HPDE6-E6E7 (cell line): ENCODE results near the gene RHOU.

ENCODE experiments used
- DNase-seq: peaks from one replicate; pipeline ENCODE4 v3.0.0; 2011; ENCODE audit warnings: missing footprints; ENCODE audit errors: extremely low spot score

The RHOU gene

DNA sequence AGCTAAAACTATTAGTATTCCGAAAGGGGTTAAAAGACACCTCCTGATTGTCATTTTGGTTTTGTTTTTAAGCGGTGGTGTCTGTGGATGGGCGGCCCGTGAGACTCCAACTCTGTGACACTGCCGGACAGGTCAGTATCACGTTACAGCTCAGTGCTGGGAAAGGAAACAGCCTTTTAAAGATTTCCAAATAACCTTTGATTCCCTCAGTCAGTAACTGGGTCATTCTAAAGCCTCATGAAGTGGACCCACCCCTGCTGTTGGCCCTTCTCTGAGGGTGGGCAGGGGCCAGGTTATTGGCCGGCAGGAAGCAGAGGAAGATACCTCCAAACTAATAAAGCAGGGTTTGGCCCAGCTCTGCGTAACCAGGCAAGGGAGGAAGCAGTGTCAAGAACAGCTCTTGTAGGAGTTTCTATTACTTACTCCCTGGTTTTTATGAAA lies 2.3 kb downstream of the RHOU start:
- no peak for DNase-seq

DNA sequence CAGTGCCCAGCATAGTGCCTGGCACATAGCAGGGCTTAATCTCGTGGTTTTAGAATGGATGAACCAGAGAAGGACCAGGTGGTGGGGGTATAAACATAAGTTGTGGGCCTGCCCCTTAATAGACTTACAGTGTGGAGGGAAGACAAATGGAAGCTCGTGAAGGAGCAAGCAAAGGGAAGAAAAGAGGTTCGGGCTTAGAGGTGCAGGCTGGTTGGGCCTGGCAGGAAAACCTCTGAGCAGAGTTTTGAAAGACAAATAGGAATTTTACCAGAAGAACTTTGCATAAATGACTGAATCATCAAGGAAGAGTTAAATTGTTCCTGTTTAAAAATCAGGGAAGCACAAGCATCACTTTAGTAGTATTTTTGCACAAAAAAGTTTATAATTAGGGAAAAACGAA lies 4.5 kb downstream of the RHOU start:
- DNase-seq: no peak

DNA sequence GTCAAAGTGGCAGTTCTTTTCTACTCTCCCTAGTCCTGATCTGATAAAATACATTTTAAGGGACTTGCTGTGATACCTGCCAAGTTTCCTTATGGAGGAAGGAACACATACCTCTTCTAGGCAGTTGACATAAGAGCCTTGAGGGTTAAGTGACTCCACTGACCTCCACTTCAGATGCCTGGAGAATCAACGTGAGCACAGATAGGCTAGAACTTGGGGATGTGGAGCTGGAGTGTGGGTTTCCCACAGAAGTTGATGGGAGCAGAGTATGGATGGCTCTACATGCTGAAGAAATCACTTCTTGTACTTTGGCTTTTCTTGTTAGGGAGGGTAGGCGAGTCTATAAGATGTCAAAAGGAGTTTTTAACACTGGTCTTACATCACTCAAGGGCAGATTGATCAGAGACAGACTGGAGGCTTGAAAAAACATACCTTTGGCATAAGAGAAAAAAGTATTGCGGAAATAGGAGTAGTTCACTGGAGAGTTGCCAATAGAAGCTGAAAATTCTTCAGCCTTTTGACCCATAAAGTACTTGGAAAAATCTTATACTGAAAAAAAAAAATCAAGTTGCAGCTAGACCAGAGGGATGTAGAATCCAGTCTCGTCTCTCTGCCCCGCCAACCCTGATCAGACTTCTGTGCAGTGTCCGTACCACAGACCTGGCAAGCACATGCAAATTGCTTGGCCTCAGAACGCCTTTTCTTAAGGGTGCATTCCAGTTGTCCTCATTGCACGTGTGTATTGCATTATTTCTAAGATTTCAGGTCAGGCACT lies 5.5 kb downstream of the RHOU start:
- DNase-seq: no peak

DNA sequence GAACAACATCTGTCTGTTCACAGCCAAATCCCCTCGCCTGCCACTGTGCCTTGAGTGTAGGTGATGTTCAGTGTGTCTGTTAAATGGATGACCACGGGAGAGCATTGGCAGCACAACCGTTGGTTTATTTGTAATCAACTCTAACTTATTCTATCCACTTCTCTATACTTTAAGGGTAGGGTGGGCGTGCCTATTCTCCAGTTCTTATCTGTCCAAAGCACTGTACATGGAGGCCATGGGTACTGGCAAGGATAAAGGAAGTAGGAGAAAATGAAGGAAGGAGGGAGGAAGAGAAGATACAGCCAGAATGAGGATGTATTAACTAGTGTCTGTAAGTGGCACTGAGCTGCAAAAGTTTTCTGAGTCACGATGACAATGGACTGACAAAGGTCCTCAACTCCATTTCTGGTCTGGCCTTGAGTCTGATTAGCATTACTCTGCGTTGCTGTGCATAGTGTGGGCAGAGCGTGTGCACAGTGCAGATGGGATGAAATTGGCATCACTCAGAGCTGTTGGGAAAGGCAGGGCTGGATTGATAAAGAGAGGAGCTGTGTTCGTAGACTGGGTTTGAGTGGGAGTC lies 7.1 kb downstream of the RHOU start:
- DNase-seq: no peak

DNA sequence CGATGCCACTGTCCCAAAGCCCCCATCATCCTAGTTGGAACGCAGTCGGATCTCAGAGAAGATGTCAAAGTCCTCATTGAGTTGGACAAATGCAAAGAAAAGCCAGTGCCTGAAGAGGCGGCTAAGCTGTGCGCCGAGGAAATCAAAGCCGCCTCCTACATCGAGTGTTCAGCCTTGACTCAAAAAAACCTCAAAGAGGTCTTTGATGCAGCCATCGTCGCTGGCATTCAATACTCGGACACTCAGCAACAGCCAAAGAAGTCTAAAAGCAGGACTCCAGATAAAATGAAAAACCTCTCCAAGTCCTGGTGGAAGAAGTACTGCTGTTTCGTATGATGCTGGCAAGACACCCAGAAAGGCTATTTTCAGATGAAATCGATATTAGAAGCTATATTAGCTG lies 8.1 kb downstream of the RHOU start:
- no peak for DNase-seq

DNA sequence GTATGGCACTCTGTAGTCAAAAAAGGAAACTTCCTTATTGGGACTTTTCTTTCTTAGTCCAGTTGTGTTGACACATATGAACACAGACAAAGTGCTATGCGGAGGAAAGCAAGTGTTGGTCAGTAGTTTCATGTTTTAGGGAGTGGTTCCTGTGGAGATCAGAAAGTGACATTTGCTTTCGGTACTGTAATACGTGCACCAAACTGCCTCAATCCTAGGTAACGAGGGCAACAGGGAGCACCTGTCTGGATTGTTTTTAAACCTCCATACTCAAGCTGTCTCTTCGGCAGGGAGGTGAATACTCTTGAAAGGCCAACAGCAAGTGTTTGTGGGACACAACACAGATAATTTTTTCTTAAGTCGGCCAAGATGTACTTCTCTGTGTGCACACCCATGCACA lies 9.1 kb downstream of the RHOU start:
- DNase-seq: no peak

DNA sequence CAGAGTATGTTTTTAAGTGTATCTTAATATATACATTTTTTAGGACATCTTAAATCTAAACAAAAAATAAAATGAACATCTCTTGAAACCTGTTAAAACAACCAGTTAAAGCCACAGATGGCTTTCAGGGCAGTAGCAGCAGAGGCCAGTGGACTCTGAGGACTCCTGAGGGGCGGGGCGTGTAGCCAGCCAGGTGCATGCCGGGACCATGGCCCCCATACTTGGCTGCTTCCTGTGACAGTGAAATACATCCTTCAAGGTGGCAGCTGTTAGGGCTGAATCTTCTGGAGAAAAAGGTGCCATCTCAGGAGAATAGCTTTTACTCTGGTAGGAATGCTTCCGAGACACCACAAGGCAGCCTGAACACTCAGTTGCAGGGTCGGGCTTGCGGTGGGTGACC lies 9.6 kb downstream of the RHOU start:
- DNase-seq: no peak

DNA sequence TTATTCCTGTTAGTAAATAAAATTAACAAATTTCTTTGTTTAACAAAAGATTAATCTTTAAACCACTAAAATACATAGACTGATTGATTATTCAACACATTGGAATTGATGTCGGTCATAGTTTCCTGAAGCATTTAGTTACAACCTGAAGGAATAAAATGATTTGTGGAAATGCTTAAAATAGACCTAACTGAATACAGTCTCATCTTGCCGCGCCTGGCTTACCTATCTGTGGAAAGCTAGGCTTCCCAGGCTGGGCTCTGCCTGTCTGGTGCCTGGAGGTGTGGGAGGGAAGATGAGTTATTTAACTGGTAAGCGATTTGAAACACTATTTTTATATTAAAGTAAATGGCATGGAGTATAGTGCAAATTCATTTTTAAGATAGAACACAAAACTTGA lies 10.2 kb downstream of the RHOU start:
- no peak for DNase-seq

DNA sequence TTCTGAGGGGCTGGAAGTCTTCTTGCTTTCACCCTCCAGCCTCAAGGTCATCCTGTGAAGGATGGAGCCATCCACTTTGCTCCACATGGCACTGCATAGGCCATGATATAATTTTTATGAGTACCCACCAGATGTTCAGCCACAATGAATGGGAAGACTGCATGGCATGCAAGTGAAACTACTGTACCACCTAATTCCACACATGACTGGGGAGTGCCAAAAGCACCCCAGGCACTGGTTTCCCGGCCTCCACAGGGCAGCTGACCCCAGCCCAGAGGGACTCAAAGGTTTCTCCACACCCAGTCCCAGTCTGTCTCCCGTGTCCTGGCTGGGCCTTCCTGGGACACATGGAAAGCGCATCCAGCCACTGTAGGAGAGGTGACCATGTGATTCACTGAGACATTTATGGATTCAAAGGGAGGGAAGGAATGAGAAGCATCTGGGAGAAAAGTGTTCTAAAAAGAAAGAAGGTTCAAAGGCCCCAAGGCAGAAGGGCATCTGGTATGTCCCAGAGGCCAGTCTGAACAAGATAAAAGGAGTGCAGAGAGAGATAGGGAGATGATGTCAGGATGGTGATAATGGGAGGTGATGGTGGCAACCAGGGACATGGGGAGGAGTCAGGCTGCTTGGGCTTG lies 12.1 kb downstream of the RHOU start:
- no peak for DNase-seq

DNA sequence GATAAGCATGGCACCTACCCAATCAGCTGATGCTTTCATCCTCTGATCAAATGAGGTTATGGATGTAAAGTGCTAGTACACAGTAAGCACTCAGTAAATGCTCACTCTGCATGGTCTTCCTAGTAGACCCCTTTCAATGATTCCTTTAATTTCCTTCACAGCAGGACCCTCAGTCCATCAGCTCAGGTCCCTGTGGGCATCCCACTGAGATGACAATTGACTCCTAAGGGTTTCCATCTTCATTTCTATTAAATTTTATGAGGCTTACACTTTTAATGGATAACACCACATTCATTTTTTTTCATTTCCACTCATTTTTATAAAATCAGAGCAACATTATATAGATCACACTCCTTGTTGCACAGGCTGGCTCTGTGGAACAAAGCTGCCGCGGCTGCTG lies 12.8 kb downstream of the RHOU start:
- DNase-seq: no peak

DNA sequence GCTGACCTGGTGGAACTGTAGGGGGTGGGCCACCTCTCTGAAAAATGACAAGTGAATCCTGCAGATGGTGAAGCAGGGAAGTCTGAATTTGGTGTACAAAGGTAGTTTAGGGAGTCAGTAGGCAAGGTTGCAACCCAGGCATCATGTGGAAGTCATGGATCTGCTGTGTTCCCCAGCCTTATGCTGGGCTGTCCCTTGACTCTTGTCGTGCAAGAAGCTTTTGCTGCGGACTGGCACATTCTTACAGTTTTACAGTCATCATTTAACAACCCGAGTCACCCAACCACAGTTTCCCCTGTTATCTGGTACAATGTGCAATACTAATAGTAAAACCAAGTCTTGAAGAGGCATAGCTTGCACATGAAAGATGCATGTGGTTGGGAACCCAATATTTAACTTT lies 13.2 kb downstream of the RHOU start:
- DNase-seq: no peak

DNA sequence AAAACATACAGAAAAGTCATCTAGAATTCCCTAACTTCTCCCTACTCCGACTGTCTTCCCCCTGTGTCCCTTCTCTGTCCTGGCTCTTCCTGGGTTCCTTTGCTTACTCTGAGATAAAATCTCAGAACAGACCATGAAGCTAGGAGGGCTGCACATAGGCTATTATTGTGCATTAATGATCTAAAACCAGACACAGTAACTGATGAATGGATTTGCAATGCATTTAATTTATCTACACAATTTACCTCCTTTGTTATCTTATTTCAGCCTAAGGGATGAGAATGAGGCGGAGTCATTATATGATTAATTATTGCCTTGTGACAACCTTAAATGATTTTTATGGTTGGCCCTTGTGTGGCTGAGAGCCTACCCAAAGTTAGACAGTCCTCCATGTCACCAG lies 14.5 kb downstream of the RHOU start:
- DNase-seq: no peak

DNA sequence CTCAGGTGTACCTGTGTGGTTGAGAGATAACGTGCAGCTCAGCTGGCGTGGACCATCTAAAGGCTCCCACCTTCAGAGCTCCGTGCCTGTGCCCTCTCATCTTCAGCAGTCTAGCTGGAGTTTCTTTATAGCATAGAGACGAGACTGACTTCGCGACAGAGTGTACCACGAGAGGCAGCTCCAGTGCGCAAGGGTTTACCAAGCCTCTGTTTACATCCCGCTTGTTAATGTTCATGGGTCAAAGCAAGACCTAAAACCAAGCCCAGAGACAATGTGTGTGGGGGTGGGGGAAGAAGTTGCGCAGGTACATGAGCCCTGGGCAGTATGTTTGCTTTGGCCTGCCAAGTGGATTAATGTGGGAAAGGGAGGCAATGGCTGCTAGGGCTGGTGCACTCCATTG lies 15.6 kb downstream of the RHOU start:
- no peak for DNase-seq

DNA sequence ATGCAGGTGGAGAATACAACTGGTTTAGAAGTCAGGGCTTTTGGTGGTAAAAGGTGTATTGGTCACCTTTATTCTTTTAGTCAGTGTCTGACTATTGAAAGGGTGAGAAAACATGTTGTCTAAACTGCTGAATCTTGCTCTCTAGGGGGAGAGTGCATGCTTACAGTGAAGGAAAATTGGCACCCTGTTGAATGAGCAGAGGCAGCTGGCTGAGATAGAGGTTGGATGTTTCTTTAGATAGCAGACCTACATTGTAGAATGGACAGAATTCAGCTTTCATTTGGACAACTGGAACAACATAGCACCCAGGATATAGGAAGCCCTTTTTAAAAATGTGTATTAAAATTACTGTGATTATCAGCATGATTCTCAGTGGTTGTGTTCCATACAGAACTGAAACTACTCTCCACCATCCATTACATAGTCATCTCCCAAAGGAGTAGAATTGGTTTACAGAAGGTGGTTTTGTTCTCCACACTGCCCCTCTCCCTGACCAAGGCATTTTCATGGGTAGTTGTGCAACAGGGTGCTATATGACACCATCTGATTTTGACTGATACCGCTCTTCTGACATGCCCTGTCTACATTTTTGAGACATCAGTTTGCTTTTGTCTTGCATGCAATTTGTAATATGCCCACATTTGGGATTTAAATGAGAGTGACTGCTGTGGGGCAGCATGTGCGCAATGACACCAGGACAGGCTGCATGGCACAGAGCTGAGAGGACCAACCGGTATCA lies 16.2 kb downstream of the RHOU start:
- DNase-seq: no peak

DNA sequence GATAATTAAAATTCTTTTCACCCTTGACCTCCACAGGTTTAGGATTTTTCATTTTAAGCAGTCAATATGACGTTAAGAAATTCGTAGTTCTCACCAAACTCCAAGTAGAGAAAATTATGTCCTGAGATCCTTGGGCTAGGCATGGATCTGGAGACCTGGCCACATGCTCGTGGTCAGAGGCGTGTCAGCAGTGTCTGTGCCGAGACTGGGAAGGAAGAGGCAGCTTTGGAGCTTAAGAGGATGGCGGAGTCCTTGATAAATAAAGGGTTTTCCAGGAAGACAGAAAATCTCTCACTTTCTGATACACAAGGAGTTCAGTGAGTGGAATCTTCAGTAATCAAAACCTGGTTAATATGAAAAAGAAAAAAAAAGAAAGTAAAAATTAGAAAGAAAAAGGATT lies 17.0 kb downstream of the RHOU start:
- DNase-seq: no peak

DNA sequence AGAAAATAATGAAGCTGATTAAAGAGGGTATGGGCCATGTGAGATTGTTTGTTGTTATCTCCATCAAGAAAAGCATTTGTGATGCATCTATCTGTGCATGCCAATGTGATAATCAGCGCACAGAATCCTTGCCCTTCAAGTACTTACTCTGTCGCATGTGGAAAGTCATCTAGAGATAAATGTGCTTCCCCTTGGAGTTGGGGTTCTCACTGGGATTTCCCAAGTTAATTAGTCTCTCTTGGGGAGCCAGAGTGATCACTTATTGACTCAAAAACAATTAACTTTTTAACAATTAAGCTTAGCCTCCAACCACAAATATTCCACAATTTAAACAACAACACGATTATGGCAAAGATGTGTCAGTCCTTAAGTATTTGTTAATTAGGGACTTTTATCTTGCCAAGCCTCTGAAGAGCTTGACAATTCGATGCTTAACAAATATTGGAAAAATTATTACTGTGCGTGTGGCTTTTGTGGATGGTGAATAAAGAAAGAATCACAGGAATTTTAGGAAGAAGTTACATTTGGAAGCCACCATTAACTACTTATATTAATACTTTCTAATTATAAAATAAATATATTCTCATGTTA lies 17.5 kb downstream of the RHOU start:
- no peak for DNase-seq

DNA sequence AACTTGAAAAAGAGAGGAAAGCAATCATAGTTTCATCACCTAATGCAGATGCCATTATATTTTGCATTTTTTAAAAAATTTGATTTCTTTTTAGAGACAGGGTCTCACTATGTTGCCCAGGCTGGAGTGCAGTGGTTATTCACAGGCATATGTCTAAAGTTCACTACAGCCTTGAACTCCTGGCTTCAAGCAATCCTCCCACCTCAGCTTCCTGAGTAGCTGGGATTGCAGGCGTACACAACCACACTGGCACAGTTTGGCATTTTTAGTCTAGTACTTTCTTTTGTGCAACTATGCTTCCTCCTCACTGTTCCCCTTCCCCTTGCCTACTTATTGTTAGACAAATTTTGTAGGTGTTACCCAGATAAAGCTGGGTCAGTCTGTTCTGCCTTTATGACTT lies 18.0 kb downstream of the RHOU start:
- DNase-seq: no peak

DNA sequence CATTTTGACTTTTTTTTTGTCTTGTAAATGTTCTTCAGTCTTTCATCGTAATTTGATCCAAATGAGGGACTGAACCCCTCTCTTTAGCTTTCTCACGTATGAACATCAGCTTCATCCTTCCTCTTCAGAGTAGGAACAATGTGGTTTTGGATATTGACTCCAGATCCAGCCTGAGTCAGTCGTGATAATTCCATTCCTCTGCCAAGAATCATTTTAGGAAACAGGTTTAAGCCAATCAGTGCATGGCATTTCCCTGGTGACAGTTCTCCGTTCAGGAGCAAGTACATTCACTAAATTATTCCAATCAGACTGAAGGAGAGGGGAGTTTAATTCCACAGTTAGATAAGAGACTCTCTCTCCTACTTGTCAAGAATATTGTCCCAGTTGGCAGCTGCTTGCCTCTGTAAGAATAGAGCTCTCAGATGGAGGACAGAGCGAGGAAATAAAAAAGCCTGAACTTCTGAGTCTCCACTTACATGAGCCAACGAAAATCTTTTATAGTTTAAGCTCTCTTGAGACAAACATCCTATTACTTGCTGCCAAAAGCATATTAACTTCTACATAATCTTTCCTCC lies 18.6 kb downstream of the RHOU start:
- no peak for DNase-seq

DNA sequence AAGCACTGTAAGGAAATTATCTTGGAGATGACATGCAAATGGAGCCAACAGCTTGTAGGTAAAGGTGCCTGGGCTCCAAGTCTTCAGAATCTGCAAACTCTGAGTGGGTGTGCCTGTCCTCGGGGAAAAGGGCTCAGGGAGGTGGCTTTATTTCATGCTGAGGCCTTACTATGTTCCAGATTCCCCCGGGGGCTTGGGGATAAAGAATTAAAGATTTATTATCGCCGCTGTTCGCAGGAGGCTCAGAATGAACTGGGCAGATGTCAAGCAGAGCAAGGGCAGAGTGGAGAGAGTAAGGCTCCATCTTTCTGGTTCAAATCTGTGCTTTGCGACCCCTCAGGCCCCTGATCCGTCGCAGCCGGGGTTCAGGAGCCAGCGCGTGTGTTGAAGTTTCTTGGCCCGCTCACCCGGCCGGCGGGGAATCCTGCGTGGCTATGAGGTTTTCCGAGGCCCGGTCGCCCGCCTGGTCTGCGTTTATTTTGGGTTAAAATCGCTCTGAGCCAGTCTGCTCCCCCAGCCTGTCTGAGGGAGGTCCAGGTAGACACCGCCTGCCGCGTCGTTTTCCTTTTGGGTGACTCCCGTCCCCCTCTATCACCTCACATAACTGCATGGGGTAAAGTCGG lies 19.5 kb downstream of the RHOU start:
- no peak for DNase-seq

DNA sequence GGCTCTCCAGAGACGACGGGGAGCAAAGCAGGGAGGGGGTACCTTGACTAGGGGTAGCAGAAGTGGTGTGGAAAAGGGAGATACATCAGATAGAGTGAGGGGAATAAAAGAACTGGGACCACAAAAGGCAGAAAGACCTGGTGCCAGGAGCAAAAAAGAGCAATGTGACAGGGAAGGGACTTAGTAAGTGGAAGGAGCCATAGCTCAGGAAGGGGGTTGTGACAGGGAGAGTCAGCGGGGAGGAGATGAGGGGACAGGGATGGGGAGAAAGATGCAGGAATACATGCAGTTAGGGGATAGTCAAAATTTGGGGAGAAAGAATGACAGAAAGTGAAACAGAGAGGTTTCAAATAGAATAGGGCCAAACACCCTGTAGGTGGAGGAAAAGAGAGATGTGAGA lies 20.5 kb downstream of the RHOU start:
- DNase-seq: no peak

DNA sequence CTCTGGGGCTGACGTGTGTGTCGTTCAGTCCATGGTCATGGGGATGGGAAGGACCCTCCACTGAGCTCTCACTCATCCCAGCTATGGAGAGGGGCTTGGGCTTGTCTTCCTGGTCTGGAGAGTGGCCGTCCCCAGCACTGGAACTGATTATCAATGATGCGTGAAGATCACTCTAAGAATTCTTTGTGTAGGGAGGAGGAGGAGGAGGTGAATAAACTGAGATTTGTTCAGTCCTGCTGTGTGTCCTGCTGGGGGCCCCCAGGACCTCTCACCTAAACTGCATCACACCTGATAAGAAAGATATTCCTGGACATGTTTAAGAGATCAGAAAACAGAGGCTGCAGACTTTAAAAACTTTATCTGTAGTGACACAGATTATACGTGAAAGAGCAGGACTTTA lies 21.2 kb downstream of the RHOU start:
- no peak for DNase-seq
